Fibroblast of the aortic adventitia (primary cell): ENCODE results near the gene LNPEP. TPM values are rescaled to one million over a fixed set of nuclear protein-coding genes. Genes with fewer than 3 reads are reported as not detected.

Source experiments
- DNase-seq: peaks from one replicate; pipeline ENCODE4 v3.0.0-alpha.2; 2010; ENCODE audit warnings: low read depth
- H3K4me3 ChIP-seq: 2 replicates; pipeline ENCODE4 v1.5.1; 2011; ENCODE audit warnings: low read depth, mild to moderate bottlenecking, control low read depth, low read length, moderate library complexity
- total RNA-seq: library from RNA; depleted of rRNA; stranded (reverse); fragments of >200 nt; gene quantifications from 2 replicates; pipeline ENCODE4 v1.2.3, GENCODE V29; 2012; ENCODE audit warnings: low replicate concordance
- TF ChIP-seq, protein P1 (sequence below): IDR thresholded peaks from 2 replicates; pipeline ENCODE4 v1.5.1; 2011; ENCODE audit warnings: mild to moderate bottlenecking, low read length, control low read depth, inconsistent platforms; ENCODE audit not compliant: insufficient read depth

LNPEP gene
- total RNA-seq, 1 donor: 46.3 TPM

DNA sequence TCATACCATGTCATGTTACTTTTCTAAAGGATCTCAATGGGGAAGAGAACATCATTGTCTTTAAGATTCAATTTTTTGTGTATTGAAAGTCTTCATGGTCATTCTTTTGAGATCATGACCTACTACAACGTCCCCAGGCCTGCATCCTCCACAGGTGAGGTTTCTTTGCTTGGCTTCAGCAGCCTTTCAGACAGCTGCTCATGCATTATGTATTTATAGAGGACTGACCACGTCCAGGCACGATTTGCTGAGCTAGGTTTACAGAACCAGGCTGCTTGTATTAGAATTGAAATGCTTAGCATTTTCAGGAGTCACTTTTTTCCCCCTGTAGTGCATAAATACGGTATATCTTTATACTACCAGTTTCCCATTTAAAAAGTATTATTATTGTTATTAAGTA, 136.1 kb downstream of the LNPEP start:
- no peak for DNase-seq
- TF ChIP-seq, protein P1, sequence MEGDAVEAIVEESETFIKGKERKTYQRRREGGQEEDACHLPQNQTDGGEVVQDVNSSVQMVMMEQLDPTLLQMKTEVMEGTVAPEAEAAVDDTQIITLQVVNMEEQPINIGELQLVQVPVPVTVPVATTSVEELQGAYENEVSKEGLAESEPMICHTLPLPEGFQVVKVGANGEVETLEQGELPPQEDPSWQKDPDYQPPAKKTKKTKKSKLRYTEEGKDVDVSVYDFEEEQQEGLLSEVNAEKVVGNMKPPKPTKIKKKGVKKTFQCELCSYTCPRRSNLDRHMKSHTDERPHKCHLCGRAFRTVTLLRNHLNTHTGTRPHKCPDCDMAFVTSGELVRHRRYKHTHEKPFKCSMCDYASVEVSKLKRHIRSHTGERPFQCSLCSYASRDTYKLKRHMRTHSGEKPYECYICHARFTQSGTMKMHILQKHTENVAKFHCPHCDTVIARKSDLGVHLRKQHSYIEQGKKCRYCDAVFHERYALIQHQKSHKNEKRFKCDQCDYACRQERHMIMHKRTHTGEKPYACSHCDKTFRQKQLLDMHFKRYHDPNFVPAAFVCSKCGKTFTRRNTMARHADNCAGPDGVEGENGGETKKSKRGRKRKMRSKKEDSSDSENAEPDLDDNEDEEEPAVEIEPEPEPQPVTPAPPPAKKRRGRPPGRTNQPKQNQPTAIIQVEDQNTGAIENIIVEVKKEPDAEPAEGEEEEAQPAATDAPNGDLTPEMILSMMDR: no peak
- no peak overlapping the region for H3K4me3 ChIP-seq

DNA sequence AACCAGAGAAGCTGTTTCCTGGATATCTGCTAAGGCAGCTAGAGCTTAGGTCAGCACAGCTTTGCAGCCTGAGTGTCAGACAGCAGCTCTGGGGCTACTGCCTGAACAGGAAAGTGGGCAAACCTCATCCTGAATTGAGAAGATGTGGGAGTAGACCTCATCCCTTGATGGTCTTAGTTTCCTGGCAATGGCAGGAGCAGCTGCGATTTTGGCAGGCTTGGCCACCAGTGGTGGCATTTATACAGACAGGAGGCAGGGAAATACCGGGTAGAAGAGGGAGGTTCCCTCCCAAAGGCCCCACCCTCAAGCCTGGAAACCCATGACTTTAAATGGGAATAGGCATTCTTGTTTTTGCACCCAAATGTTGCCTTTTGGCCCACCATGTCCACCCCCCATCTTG, 136.8 kb downstream of the LNPEP start:
- no peak overlapping the region for H3K4me3 ChIP-seq
- TF ChIP-seq, protein P1: no peak
- DNase-seq: no peak

DNA sequence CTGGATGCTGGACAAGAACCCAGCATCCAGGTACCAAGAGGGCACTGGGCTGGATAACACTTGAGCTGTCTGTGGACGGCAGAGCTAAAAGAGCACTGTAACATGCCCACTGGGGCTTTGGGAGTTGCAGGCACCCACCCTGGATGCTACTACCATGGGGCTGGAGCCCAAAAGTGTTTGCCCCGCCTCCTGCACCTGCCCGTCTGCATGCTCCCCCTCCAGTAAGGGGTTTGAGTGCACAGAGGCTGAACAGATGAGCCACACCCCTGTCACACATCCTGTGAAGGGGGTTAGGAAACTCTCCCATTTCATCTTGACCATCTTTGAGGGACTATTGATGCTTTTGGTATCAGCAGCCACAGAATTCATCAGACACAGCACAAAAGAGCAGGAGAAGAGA, 137.5 kb downstream of the LNPEP start:
- no peak overlapping the region for H3K4me3 ChIP-seq
- no peak for DNase-seq
- TF ChIP-seq, protein P1: no peak

DNA sequence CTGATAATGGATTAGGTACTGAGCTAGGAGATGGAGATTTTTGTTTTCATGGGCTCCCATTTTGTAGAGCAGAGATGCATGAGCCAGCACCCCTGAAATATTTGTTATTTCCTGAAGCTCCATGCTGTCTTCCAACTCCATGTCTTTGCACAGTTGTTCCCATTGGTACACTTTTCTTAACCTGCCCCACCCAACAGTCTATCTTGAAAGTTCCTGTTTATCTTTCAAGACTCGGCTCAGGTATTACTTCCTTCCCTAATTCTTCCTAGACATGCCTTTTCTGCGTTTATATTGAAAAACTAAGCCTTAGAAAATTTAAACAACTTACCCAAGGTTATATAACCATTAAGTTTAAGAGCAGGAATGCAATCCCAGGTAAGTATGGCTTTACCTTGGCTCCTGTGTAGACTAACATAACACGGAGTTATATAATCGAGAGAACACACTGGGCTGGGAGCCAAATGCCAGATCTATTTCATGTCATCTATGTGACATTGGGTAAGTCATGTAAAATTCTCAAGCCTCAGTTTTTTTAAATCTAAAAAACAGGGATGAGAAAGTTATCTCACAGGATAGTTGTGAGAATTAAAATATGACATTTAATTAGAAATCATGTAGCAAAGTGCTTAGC, 139.1 kb downstream of the LNPEP start:
- H3K4me3 ChIP-seq: no peak overlapping the region
- TF ChIP-seq, protein P1: no peak
- no peak for DNase-seq

DNA sequence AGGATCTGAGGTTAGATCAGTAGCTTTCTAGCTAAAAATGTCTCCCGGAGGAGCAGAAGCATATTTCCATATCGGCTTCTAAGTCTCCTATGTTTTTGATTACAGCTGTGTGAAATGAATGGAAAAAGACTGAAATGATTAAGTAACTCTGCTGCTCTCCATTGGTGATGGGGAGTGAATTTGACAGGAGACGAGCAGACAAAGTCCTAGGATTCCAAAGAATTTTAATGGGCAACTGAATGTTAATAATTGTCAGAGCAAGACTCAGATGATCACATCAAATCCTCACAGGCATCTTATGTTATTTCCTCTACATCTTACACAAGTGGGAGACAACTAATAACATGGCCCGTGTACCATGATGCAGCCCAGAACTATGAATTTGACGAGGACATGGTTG, 139.8 kb downstream of the LNPEP start:
- no peak for DNase-seq
- H3K4me3 ChIP-seq: no peak overlapping the region
- TF ChIP-seq, protein P1: no peak

DNA sequence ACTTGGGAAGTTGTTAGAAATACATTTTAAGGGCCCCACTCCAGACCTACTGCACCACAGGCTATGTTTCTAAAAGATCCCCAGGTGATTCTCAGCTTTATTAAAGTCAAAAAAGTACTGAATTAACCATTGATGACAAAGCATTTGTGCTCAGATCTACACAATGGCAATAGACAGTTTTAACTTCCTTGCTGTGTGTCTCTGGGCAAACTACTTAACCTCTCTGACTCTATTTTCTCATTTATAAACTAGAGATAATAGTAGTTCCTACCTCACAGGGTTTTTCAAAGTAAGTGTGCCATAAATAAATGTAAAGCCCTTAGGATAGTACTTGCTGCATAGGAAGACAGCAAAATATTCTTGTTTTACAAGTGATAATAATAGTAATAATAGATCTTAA, 140.2 kb downstream of the LNPEP start:
- DNase-seq: no peak
- no peak overlapping the region for H3K4me3 ChIP-seq
- TF ChIP-seq, protein P1: no peak

DNA sequence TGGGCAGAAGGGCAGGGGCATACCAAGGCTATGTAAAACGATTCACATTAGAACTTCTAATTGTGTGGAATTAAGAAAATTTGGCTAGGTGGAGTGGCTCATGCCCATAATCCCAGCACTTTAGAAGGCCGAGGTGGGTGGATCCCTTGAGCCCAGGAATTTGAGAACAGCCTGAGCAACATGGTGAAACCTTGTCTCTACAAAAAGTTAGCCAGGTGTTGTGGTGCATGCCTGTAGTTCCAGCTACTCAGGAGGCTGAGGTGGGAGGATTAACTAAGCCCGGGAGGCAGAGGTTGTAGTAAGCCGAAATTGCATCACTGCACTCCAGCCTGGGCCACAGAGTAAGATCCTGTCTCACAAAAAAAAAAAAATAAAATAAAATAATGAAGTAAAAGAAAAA, 141.4 kb downstream of the LNPEP start:
- no peak overlapping the region for H3K4me3 ChIP-seq
- TF ChIP-seq, protein P1: no peak
- DNase-seq: no peak
